ENCODE data around the gene EIF1. TPM values are rescaled to one million over a fixed set of nuclear protein-coding genes. Genes with fewer than 3 reads are reported as not detected.
"Not testable (repeated sequence)": the region's sequence is repeated elsewhere in the genome, so short reads cannot be mapped to it uniquely, and the experiment has no call there.

Gene EIF1
- total RNA-seq (2014; rRNA removed; shearing (Covaris generic)) = 356 and 499 TPM in 2 replicates
- 292 and 380 TPM in 2 replicates for polyA plus RNA-seq (2014; cell fraction: nucleus; rRNA removed)

DNA sequence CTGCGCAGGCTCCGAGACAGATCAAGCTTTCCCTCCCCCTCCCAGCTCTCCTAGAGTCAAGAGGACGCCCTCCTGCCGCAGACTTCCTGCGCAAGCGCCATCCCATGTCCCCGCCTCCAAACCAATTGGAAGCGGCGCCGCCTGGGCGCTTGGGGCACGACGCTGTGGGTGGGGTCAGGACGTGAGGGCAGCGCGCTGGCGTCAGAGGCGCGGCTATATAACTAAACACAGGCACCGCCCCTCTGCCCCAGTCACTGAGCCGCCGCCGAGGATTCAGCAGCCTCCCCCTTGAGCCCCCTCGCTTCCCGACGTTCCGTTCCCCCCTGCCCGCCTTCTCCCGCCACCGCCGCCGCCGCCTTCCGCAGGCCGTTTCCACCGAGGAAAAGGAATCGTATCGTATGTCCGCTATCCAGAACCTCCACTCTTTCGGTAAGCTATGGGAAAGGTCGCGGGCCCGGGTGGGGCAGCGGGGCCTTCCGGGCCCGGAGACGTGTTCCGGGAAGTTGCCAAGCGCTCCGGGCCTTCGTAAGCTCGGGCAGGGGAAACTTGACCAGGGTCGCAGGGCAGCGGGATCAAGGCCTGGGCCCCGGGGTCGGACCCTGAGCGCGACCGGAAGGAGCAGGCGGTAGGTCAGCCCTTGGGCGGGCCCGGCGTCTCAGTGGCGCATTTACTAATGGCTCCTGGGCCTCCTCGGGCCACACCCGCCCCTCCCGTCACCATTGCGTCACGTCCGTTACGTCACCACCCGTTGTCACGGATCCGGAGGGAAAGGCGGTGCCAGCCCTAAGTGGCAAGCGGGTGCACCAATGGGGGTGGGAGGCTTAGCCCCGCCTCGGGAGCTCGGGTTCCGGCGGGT is at the start of gene EIF1:
Gene EIF1, plus strand, starts transcription at position 245 of the 856 bp plus-strand sequence. Its CDS starts 154 bp downstream, at position 399.
- peak; percentile 100 for DNase-seq (ENCODE audit: extremely low read depth, low read depth)

DNA sequence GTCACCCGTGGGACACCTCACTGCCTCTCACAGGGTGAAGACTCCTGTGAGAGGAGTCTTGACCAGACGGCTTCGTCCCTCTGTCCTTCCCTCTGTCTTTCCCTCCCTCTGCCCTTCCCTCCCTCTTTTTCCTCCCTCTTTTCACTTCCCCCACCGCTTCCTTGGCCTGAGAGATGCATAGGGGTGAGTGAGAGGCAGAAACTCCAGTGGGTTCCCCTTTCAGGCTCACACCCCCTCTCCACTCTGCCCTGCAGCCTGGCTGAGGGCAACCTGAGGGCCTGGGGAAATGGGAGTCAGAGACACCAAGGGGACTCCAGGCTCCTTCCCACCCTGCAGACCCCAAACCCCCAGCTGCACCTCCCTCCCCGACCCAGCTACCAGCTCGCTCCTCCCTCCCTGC is 49.7 kb upstream of the EIF1 start:
- no peak for DNase-seq (ENCODE audit: extremely low read depth, low read depth)

DNA sequence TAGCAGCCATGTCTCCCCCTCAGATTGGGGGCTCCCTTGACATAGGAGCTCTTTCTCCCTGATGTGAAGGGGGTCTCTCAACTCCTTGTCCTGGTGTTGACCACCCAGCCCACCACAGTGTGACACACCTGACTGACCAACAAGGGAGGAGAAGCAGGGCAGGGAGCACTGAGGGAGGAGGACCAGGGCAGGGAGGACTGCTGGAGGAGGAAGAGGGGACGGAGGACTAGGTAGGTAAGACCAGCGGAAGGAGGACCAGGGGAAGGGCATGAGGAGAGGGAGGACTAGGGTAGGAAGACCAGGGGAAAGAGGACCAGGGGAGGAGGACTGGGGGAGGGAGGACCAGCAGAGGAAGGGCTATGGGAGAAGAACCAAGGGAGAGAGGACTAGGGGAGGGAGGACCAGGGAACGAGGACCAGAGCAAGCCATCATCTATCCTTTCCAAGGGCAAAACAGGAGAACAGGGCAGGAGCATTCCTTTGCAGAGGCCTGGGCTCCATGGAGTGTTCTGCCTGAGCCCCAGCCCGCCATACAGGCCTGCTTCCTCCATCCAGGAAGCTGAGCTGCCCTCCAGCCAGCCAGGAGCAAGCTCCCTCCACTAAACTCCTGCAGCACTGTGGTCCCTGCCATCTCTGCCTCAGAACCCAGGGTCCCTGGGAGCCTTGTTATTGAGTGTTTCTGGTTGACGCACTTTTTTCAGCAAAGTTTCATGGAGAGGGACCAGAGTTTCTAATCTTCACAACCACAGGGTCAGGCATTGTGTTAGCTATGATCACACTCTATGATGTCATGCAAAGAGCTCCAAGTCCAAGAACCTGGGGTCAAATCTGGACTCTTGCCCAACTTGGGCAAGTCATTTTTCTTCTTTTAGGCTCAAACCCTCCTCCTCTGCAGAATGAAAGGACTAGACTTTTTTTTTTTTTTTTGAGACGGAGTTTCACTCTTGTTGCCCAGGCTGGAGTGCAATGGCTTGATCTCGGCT is 48.9 kb upstream of the EIF1 start:
- DNase-seq (ENCODE audit: extremely low read depth, low read depth) = no peak

DNA sequence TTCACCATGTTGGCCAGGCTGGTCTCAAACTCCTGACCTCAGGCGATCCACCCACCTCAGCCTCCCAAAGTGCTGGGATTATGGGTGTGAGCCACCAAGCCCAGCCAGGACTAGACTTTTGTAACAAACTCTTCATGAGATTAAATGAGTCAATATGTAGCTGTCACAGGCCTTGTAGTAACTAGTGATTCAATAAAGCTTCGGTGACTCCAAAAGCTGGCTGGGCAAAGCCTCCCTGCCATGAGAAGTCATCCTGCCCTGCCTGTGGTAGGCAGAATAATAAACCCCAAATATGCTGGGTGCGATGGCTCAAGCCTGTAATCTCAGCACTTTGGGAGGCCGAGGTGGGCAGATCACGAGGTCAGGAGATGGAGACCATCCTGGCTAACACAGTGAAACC is 48.1 kb upstream of the EIF1 start:
- DNase-seq (ENCODE audit: extremely low read depth, low read depth) = not testable (repeated sequence)

DNA sequence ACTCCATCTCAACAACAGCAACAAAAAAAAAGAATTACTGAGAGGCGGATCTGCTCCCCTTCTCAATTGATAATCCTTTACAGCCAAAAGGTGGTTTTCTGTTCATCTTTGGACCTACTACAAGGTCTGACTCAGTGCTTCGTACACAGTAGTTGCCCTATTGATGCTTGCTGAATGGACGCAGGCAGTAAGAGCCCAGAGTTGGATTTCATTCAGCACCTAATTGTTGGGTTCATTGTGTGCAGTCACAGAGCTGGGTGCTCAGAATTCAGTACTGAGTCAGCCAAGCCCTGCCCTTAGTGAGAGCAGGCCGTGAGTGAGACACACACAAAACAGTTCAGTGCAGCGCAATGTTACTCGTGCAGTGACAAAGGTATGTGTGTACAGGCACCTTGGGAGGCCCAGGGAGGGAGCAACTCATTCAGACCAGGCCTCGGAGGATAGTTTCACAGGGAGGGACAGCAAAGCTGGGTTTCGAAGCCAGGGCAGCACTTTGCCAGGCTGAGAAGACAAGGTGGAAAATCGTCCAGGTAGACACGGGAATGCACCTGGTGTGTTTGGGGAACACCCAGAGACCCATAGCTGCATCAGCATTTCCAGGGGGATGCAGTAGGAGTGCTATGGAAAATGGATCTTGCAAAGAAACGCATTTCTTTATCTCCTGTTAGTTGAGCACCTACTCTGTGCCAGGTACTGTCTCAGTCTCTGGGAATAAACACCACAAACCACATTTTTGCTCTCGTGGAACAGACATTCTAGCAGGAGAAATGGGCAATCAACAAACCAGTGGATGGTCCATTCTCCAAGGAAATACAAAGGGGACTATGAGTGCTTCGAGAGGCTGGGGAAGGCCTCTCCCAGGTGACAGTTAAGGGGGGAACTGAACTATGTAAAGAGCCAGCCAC is 46.2 kb upstream of the EIF1 start:
- no peak for DNase-seq (ENCODE audit: extremely low read depth, low read depth)

DNA sequence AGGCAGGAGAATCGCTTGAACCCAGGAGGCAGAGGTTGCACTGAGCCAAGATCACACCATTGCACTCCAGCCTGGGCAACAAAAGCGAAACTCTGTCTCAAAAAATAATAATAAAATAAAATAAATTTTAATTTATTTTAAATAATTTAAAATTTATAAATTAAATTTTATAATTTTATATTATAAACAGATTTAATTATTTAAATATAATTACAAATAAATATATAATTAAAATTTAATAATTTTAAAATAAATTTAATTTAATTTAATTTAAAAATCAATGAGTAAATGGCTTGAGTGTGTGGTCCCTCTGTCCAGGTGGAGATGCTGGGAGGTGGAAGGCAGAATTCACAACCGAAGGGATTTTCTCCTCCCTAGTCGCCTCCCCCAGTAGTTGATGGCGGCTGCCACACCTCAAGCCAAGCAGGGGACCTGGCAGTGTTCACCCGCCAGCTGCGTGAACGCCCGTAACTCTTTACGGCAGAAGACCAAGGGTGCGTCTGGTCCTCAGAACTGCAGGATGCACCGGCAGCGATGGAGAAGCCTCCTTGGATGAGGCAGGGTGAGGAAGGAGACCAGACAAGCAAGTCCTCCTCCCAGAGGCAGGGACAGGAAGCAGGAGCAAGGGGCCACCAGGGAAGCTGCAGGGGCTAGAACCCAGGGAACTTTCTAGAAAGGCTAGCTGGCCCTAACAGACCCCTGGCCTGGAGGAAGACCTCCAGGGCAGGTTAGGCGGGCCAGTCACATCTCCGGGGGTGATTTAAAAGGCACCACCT is 41.5 kb upstream of the EIF1 start:
- DNase-seq (ENCODE audit: extremely low read depth, low read depth) = no peak

DNA sequence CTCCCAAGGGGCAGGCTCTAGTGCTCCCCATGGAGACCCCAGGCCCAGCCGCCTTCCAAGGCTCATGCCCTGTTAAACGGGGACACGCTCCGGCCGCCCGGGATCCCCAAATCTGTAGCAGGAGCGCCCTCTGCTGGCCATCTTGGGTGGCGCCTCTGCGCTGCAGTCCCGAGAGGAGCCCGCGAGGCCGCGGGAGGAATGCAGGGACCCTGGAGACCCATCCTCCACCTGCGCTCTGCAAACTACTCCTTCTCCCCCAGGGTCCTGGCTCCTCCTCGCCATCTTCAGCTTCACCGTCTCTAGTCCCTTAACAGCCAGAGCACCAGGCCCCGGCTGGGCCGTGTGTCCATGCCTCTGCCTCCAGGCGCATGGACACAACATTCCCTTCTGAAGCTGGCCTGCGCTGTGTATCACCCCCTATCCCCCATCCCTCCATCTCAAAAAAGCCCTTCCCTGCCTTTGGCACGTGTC is 40.7 kb upstream of the EIF1 start:
- peak; percentile 80 for DNase-seq (ENCODE audit: extremely low read depth, low read depth)

DNA sequence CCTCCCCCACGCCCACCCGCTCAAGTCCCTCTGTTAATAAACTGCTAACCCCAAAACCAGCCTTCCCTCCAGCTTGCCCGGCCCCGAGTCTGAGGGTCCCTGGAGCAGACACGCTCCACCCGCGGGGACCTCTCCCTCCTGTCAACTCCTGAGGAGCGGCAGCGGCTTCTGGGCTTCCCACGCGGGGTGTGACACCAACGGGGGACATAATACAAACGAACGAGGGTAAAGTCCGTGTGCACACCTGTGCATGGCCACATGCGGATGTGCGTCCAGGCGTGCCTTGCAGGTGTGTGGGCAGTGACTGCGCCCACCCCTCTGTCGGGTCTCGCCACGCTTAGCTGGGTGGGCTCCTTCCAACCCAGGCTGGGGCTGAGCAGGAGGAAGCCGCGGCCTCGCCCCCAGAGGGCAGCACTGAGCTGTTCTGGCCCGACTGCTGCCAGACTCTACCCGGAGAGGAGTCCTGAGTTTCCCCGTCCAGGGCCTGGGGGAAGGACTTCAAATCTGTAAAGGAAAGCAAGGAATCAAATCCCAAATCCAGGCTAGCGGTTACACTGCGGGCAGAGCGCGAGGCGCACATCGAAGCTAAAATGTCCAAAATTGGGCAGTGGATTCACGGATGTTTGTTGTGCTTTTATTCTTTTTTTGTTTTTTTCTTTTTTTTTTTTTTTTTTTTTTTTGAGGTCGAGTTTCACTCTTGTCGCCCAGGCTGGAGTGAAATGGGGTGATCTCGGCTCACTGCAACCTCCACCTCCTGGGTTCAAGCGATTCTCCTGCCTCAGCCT is 40.1 kb upstream of the EIF1 start:
- DNase-seq (ENCODE audit: extremely low read depth, low read depth) = peak; percentile 83

DNA sequence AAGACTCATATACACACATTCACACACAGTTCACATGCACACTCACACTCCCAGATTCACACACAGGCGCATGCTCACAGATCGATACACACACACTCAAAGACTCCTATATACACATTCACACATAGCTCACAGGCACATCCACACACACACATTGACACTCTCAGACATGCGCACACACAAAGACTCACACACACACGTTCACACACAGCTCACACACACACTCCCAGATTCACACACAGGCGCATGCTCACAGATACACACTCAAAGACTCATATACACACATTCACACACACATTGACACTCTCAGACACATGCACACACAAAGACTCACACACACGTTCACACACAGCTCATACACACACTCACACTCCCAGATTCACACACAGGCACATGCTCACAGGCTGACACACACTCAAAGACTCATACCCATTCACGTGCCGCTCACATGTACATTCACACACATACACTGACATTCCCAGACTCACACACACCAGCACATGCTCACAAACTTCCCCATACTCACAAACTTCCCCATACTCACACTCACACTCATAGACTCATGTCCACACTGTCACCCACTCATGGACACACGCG is 38.7 kb upstream of the EIF1 start:
- no peak for DNase-seq (ENCODE audit: extremely low read depth, low read depth)

DNA sequence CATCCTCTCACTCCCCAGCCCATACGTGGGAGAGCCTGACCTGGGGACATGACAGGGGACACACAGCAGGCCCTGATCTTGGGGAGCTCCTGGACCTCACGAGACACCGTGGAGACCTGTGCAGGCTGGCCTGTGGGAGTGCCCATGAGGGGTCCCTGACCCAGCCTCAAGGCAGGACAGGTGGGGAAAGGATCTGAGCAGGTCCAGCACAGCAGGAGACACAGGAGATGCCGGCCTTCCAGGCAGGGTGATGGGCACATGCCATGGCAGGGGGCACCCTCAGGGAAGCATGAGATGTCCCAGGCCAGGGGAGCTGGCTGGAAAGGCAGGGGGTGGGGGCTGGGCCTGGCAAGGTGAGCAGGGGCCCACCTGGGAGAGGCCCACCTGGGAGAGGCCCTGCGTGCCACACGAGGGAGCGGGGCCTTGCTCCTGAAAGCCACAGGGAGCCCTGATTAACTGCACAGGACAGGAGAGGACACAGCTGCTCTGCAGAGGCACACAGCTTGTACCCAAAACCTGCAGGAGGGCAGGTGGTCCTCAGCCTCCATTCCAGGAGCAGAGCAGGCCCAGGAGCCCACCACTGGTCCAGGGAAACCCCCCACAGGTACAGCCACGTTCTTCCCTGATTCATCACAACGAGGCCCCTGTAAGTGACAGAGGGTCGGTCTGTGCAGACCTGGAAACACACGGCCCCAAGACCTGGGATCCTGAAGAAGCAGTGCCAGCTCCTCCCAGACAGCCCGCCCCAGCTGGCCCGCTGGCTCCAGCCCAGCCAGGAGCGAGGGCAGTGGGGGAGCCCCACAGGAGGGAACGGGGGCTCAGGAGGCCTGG is 37.7 kb upstream of the EIF1 start:
- DNase-seq (ENCODE audit: extremely low read depth, low read depth) = no peak

DNA sequence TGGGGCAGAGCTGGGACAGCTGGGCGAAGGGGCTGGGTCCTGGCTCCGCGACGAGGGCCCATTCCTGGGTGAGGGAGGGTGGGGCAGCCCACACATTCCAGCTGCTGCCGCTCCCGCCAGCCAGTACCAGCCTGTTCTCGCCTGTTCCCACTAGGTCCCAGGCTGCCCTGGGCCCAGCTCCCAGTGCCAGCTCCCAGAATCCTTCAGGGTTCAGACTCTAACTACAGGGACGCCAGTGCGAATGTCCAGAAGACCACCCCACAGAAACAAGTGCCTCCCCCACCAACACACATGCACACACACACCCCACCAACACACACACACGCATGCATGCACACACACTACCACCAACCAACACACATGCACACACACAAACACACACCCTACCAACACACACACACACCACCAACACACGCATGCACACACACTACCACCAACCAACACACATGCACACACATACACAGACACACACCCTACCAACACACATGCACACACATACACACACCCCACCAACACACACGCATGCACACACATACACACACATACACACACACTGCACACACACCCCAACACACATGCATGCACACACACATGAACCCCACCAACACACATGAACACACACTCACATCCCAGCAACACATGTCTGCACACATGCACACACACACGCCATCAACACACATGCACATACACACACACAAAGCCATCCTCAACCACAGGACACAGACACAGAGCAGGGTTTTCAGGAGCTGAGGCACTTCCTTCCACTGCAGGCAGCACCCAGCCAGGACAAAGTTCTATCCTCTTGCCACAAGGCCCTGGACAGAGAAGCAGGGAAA is 36.8 kb upstream of the EIF1 start:
- DNase-seq (ENCODE audit: extremely low read depth, low read depth) = no peak

DNA sequence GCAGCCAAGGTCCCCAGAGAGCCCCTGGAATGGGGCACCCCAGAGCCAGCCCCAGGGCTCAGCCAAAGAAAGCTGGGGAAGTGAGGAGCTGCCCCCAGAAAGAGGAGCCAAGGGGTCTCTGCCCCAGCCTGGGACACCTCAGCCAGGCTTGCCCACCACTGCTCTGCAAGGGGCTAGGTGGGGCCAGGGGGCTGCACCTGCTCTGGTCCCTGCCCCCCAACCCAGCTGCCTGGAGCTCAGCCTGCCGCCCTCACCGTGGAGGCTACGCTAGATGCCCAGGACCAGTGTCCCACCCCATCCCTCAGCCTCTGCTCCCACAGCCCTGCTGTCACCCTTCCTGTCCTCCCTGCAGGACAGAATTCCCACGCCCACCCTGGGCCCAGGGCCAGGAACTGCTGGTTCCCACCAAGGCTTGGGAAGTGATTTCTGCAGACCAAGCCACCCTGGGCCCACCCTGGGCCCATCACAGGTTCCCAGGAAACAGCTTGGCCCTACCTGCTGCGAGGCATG is 36.2 kb upstream of the EIF1 start:
- no peak for DNase-seq (ENCODE audit: extremely low read depth, low read depth)

DNA sequence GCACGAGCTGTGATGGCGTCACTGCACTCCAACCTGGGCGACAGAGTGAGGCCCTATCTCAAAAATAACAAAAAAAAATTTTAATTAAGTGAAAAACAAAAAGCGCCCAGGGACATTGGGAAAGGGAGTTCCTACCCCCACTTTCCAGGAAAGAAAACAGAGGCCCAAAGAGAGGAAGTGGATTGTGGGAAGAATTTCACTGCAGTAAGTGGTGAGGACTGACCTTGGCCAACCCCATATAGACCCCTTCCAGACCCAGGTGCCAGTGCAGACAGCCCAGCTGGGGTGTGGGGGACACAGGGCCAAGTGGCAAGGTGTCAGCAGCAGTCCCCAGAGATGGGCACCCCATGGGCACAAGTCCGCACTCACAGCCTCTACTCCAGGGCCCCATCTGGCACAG is 35.3 kb upstream of the EIF1 start:
- no peak for DNase-seq (ENCODE audit: extremely low read depth, low read depth)

DNA sequence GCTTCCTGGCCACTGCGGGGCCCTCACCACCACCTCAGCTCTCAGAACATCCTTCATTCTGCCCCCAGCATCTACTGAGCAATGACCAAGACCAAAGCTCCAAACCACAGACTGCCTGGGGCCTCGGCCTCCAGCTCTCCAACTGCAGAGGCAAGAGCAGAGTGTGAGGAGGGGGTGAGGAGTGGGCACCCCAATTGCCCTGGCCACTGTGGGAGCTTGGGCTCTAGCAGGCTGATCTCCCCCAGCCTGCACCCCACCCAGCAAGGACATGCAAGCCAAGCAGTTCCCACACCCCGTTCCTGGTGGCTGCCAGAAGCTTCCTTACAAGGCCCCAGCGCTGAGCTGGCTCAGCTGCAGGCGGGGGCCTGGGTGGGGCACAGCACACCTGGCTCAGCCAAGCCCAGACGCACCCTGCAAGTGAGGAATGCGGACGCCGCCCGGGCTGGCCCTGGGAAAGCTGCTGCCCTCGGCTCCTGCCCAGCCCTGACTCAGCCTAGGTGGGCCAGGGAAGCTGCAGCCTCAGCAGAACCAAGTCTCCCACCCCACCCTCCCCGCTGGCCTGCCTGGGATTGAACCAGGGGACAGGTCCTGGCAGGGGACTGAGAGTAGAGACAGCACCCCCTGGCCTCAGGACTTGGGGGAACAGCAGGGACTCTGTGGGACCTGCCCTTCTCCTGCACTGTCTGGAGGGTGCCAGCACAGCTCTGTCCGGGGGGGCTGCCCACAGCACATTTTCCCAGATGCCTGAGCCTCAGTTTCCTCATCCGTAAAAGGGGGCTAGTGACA is 34.6 kb upstream of the EIF1 start:
- DNase-seq (ENCODE audit: extremely low read depth, low read depth) = no peak
